ENCODE measurements around the gene LRGUK. TPM values are rescaled to one million over a fixed set of nuclear protein-coding genes. Genes with fewer than 3 reads are reported as not detected.
A peak's percentile ranks its signal among the peaks of the same experiment; 100 is the strongest.

LRGUK gene
- total RNA-seq, 3 donors from 2014 or later (not counting 1 experiment from before 2014, with no cell fraction given), result 0.90 to 1.7 (median 0.92) TPM

GRCh38 chr7:134167250-134167649 is 40.1 kb downstream of the LRGUK start:
- ATAC-seq, result no peak
- Mint-ChIP-seq H3K27me3 (ENCODE audit: low read depth in 2 of 2) (peaks cover 3 to 8% of the 10 kb centered on the region in 2 donors), H3K4me3 (no peak overlapping the region), H3K4me1 (no peaks in the 10 kb centered on the region), H3K36me3 (no peaks in the 10 kb centered on the region), H3K9me3 (no peaks in the 10 kb centered on the region), H3K27ac (no peak overlapping the region)
- Histone ChIP-seq H3K36me3 (ENCODE audit: control insufficient read depth, insufficient read depth, low read length) (no peaks in the 10 kb centered on the region), H3K4me1 (ENCODE audit: control insufficient read depth, insufficient read depth, low read length) (no peaks in the 10 kb centered on the region), H3K27me3 (ENCODE audit: control insufficient read depth, insufficient read depth, low read length) (no peaks in the 10 kb centered on the region), H3K9me3 (ENCODE audit: control insufficient read depth, insufficient read depth, low read length) (no peaks in the 10 kb centered on the region), H3K4me3 (ENCODE audit: low read length) (no peak overlapping the region), H3K27ac (ENCODE audit: low read length) (no peak overlapping the region)
- DNase-seq, result no peak
- no peak for TF ChIP-seq CTCF (IDR thresholded peaks at IDR 0.05)
- 95% methylated on average over 5 of the region's 5 CpGs for WGBS (ENCODE audit: insufficient coverage)
- intact Hi-C loops (cut with micrococcal nuclease), result no loop called here

GRCh38 chr7:134167841-134168240 is 40.7 kb downstream of the LRGUK start:
- Histone ChIP-seq H3K9me3 (ENCODE audit: control insufficient read depth, insufficient read depth, low read length) (no peaks in the 10 kb centered on the region), H3K4me1 (ENCODE audit: control insufficient read depth, insufficient read depth, low read length) (no peaks in the 10 kb centered on the region), H3K27ac (ENCODE audit: low read length) (no peak overlapping the region), H3K27me3 (ENCODE audit: control insufficient read depth, insufficient read depth, low read length) (no peaks in the 10 kb centered on the region), H3K36me3 (ENCODE audit: control insufficient read depth, insufficient read depth, low read length) (no peaks in the 10 kb centered on the region), H3K4me3 (ENCODE audit: low read length) (no peak overlapping the region)
- no peak overlapping the region for H3K4me3 Mint-ChIP-seq
- DNase-seq (no peak), ATAC-seq (no peak)
- WGBS (ENCODE audit: insufficient coverage), result no CpG with 5 or more reads among the region's 1 CpG
- H3K4me1 Mint-ChIP-seq, result no peaks in the 10 kb centered on the region
- no peaks in the 10 kb centered on the region for H3K9me3 Mint-ChIP-seq
- intact Hi-C loops (cut with micrococcal nuclease), result no loop called here
- H3K36me3 Mint-ChIP-seq, result no peaks in the 10 kb centered on the region
- no peak for TF ChIP-seq CTCF (IDR thresholded peaks at IDR 0.05)
- H3K27me3 Mint-ChIP-seq (ENCODE audit: low read depth in 2 of 2), result peaks cover 3 to 8% of the 10 kb centered on the region in 2 donors
- H3K27ac Mint-ChIP-seq, result no peak overlapping the region

GRCh38 chr7:134174795-134175261 is 47.7 kb downstream of the LRGUK start:
- Histone ChIP-seq H3K36me3 (ENCODE audit: control insufficient read depth, insufficient read depth, low read length) (no peaks in the 10 kb centered on the region), H3K27me3 (ENCODE audit: control insufficient read depth, insufficient read depth, low read length) (no peaks in the 10 kb centered on the region), H3K27ac (ENCODE audit: low read length) (no peak overlapping the region), H3K9me3 (ENCODE audit: control insufficient read depth, insufficient read depth, low read length) (no peaks in the 10 kb centered on the region), H3K4me3 (ENCODE audit: low read length) (no peak overlapping the region), H3K4me1 (ENCODE audit: control insufficient read depth, insufficient read depth, low read length) (peaks cover 3% of the 10 kb centered on the region)
- peaks cover 0 to 2% of the 10 kb centered on the region in 2 donors for H3K27me3 Mint-ChIP-seq (ENCODE audit: low read depth in 2 of 2)
- no peaks in the 10 kb centered on the region for H3K36me3 Mint-ChIP-seq
- H3K9me3 Mint-ChIP-seq, result no peaks in the 10 kb centered on the region
- DNase-seq (peak in 1 of 2 donors; percentile 9), ATAC-seq (peak; percentile 73 to 79 (median 76))
- WGBS (ENCODE audit: insufficient coverage), result 42% methylated on average over 2 of the region's 2 CpGs
- H3K27ac Mint-ChIP-seq, result peak overlapping the region in 1 of 2 donors; percentile 32
- TF ChIP-seq CTCF (IDR thresholded peaks at IDR 0.05), result no peak
- H3K4me1 Mint-ChIP-seq, result peaks cover 12 to 15% of the 10 kb centered on the region in 2 donors
- no peak overlapping the region for H3K4me3 Mint-ChIP-seq
- intact Hi-C loops (cut with micrococcal nuclease), result no loop called here

All from natural killer cell (primary cell).